Dorsolateral prefrontal cortex (tissue), 118 donors: ENCODE results near the gene HBE1. TPM values are rescaled to one million over a fixed set of nuclear protein-coding genes. Genes with fewer than 3 reads are reported as not detected.

Experiments
- total RNA-seq, 120 experiments: library from RNA; stranded (reverse); gene quantifications; one replicate each; pipeline versions ENCODE4 v1.2.3 to v1.2.4, GENCODE V29; 2022

Gene HBE1
- total RNA-seq, 120 experiments from 2014 or later: 0.41 to 6.3 (median 1.0) TPM; not detected in 74

Other genes starting within 250 kb of the HBE1 start
- 1 to 10 TPM in 1 of 120 experiments, under 1 TPM in 11, not detected in 108; 0.46 to 1.7 (median 0.62) TPM for gene OR52J3, start 223.4 kb downstream of the HBE1 start, total RNA-seq
- gene OR52E2, start 210.3 kb downstream of the HBE1 start, total RNA-seq: not detected
- gene OR52E1, start 200.4 kb downstream of the HBE1 start, total RNA-seq: 1 to 10 TPM in 10 of 120 experiments, under 1 TPM in 25, not detected in 85; 0.49 to 1.8 (median 0.78) TPM
- not detected for gene OR52A5, start 131.6 kb downstream of the HBE1 start, total RNA-seq
- gene OR52A1, start 115.2 kb downstream of the HBE1 start, total RNA-seq: under 1 TPM in 9 of 120 experiments, not detected in 111; 0.03 to 0.10 (median 0.06) TPM
- not detected for gene OR51V1, start 69.3 kb downstream of the HBE1 start, total RNA-seq
- 1,000 to 10,000 TPM in 10 of 120 experiments, 100 to 1,000 TPM in 90, 10 to 100 TPM in 18, 1 to 10 TPM in 1, not detected in 1; 2.7 to 3,126 (median 243) TPM for gene HBB, start 42.9 kb downstream of the HBE1 start, total RNA-seq
- gene HBD, start 35.5 kb downstream of the HBE1 start, total RNA-seq: 1 to 10 TPM in 15 of 120 experiments, under 1 TPM in 2, not detected in 103; 0.85 to 8.4 (median 1.6) TPM
- 10 to 100 TPM in 1 of 120 experiments, 1 to 10 TPM in 6, under 1 TPM in 2, not detected in 111; 0.62 to 12.8 (median 1.7) TPM for gene HBG1, start 20.1 kb downstream of the HBE1 start, total RNA-seq
- gene HBG2, start 15.2 kb downstream of the HBE1 start, total RNA-seq: 10 to 100 TPM in 4 of 120 experiments, 1 to 10 TPM in 30, under 1 TPM in 4, not detected in 82; 0.50 to 27.8 (median 2.1) TPM
- gene OR51B4, start 32.0 kb upstream of the HBE1 start, total RNA-seq: 1 to 10 TPM in 11 of 120 experiments, under 1 TPM in 17, not detected in 92; 0.49 to 2.5 (median 0.81) TPM
- 1 to 10 TPM in 6 of 120 experiments, under 1 TPM in 27, not detected in 87; 0.46 to 2.1 (median 0.68) TPM for gene OR51B2, start 54.4 kb upstream of the HBE1 start, total RNA-seq
- 1 to 10 TPM in 34 of 120 experiments, under 1 TPM in 50, not detected in 36; 0.27 to 2.7 (median 0.85) TPM for gene OR51B5, start 73.6 kb upstream of the HBE1 start, total RNA-seq
- gene OR51B6, start 81.6 kb upstream of the HBE1 start, total RNA-seq: 1 to 10 TPM in 3 of 120 experiments, under 1 TPM in 8, not detected in 109; 0.54 to 1.7 (median 0.68) TPM
- gene OR51M1, start 113.9 kb upstream of the HBE1 start, total RNA-seq: 1 to 10 TPM in 4 of 120 experiments, under 1 TPM in 50, not detected in 66; 0.11 to 2.1 (median 0.30) TPM
- 1 to 10 TPM in 4 of 120 experiments, under 1 TPM in 28, not detected in 88; 0.44 to 1.7 (median 0.77) TPM for gene OR51Q1, start 152.2 kb upstream of the HBE1 start, total RNA-seq
- gene OR51I1, start 171.6 kb upstream of the HBE1 start, total RNA-seq: 1 to 10 TPM in 11 of 120 experiments, under 1 TPM in 24, not detected in 85; 0.49 to 1.7 (median 0.84) TPM
- not detected for gene OR51I2, start 179.4 kb upstream of the HBE1 start, total RNA-seq
- gene OR52D1, start 218.7 kb upstream of the HBE1 start, total RNA-seq: under 1 TPM in 1 of 120 experiments, not detected in 119; 0.45 TPM
- gene UBQLN3, start 240.0 kb upstream of the HBE1 start, total RNA-seq: 1 to 10 TPM in 10 of 120 experiments, under 1 TPM in 86, not detected in 24; 0.19 to 2.7 (median 0.49) TPM
- gene UBQLNL, start 246.8 kb upstream of the HBE1 start, total RNA-seq: 1 to 10 TPM in 16 of 120 experiments, under 1 TPM in 92, not detected in 12; 0.16 to 2.4 (median 0.53) TPM